ENCODE measurements around the gene NCOA3.
"Not testable (repeated sequence)": the region's sequence is repeated elsewhere in the genome, so short reads cannot be mapped to it uniquely, and the experiment has no call there.

The NCOA3 gene

DNA sequence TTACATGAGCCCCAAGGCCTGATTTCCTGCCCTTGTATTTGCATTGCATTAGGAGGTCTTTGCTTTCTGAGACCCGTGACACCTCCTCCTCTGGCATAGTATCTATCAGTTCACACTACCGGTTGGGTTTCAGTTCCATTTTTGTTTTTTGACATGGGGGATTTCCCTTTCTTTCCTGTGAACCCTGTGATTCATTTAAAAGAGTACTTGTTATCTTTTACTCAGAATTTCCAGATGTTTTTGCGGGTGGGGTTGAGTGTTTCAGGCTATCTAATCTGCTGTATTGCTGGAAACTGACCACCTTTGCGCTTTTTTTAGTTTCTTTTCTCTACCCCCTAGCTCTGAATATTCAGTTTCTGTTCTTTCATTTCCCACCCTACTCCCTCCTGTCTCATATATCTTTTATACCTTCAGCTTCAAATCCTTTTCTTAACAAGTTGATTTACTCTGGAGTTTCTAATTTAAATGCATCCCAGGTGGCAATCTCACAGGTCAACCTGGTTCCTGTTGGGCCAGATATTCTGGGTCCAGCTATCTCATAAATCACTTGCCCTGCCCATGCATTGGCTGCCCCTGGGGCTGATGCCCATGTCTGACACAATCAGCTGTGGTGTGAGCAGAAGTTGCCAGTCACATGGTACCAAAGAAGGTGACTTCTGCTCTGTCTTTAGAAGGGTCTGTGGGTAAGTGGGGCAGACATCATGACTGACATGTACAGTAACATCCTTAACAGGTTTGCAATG is 14.3 kb upstream of the NCOA3 start:
- Mint-ChIP-seq H3K9me3 (no peaks in the 10 kb centered on the region), H3K27me3 (no peaks in the 10 kb centered on the region), H3K27ac (peak overlapping the region; percentile 98 to 99), H3K4me1 (peaks cover 68% of the 10 kb centered on the region), H3K4me3 (peak overlapping the region; percentile 70 to 73)
- ATAC-seq (peak; percentile 91), DNase-seq (peak; percentile 73 to 77)

- DNase-seq = peak; percentile 22 to 43
- no peak overlapping the region for H3K4me3 Mint-ChIP-seq
- no peaks in the 10 kb centered on the region for H3K27me3 Mint-ChIP-seq
- H3K27ac Mint-ChIP-seq = peak overlapping the region; percentile 85 to 89
- H3K4me1 Mint-ChIP-seq = peaks cover 89% of the 10 kb centered on the region
- no peak for ATAC-seq
- no peaks in the 10 kb centered on the region for H3K9me3 Mint-ChIP-seq
Observed at GRCh38 chr20:47489448-47489872, 12.2 kb upstream of the NCOA3 start.

- Mint-ChIP-seq H3K9me3 (no peaks in the 10 kb centered on the region), H3K27ac (no peak overlapping the region), H3K27me3 (no peaks in the 10 kb centered on the region), H3K4me3 (no peak overlapping the region), H3K4me1 (peaks cover 79% of the 10 kb centered on the region)
- no peak for ATAC-seq
- no peak for DNase-seq
Observed at GRCh38 chr20:47490795-47491194, 10.9 kb upstream of the NCOA3 start.

GRCh38 chr20:47492284-47492683 is 9.4 kb upstream of the NCOA3 start:
- ATAC-seq = no peak
- Mint-ChIP-seq H3K27ac (no peak overlapping the region), H3K4me1 (peaks cover 72% of the 10 kb centered on the region), H3K27me3 (no peaks in the 10 kb centered on the region), H3K4me3 (no peak overlapping the region), H3K9me3 (peaks cover 0 to 3% of the 10 kb centered on the region in 2 donors)
- no peak for DNase-seq

GRCh38 chr20:47493175-47493962 is 8.3 kb upstream of the NCOA3 start:
- peaks cover 73% of the 10 kb centered on the region for H3K4me1 Mint-ChIP-seq
- peak overlapping the region; percentile 49 to 54 for H3K4me3 Mint-ChIP-seq
- no peaks in the 10 kb centered on the region for H3K27me3 Mint-ChIP-seq
- peaks cover 0 to 3% of the 10 kb centered on the region in 2 donors for H3K9me3 Mint-ChIP-seq
- H3K27ac Mint-ChIP-seq = peak overlapping the region; percentile 2 to 19
- DNase-seq = peak in 1 of 2 donors; percentile 40
- ATAC-seq = peak; percentile 69

- DNase-seq (no peak), ATAC-seq (no peak)
- H3K9me3 Mint-ChIP-seq = peaks cover 0 to 3% of the 10 kb centered on the region in 2 donors
- H3K4me3 Mint-ChIP-seq = peak overlapping the region; percentile 40 to 54
- peaks cover 74% of the 10 kb centered on the region for H3K4me1 Mint-ChIP-seq
- H3K27ac Mint-ChIP-seq = peak overlapping the region in 1 of 2 donors; percentile 74
- H3K27me3 Mint-ChIP-seq = no peaks in the 10 kb centered on the region
Observed at GRCh38 chr20:47493963-47494293, 7.8 kb upstream of the NCOA3 start.

DNA sequence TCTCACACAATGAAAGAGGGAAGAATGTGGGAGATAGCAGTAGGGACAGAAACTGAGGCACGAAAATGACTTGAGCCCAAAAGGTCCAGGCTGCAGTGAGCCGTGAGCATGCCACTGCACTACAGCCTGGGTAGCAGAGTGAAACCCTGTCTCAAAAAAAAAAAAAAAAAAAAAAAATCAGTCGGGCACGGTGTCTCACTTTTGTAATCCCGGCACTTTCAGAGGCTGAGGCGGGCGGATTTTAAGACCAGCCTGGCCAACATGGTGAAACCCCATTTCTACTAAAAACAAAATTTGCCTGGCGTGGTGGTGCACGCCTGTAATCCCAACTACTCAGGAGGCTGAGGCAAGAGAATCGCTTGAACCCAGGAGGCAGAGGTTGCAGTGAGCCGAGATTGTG is 7.1 kb upstream of the NCOA3 start:
- not testable (repeated sequence) for ATAC-seq, H3K4me3 Mint-ChIP-seq, H3K27ac Mint-ChIP-seq, H3K9me3 Mint-ChIP-seq, H3K27me3 Mint-ChIP-seq, DNase-seq
- peaks cover 68% of the 10 kb centered on the region for H3K4me1 Mint-ChIP-seq

- Mint-ChIP-seq H3K27ac (no peak overlapping the region), H3K4me1 (peaks cover 68% of the 10 kb centered on the region), H3K4me3 (no peak overlapping the region), H3K9me3 (peaks cover 0 to 3% of the 10 kb centered on the region in 2 donors), H3K27me3 (no peaks in the 10 kb centered on the region)
- ATAC-seq (no peak), DNase-seq (no peak)
Observed at GRCh38 chr20:47496118-47496517, 5.6 kb upstream of the NCOA3 start.

- Mint-ChIP-seq H3K4me1 (peaks cover 50% of the 10 kb centered on the region), H3K27ac (no peak overlapping the region), H3K9me3 (peaks cover 0 to 3% of the 10 kb centered on the region in 2 donors), H3K27me3 (no peaks in the 10 kb centered on the region), H3K4me3 (peak overlapping the region in 1 of 2 donors; percentile 69)
- DNase-seq = no peak
- ATAC-seq = no peak
Observed at GRCh38 chr20:47498606-47499005, 3.1 kb upstream of the NCOA3 start.

DNA sequence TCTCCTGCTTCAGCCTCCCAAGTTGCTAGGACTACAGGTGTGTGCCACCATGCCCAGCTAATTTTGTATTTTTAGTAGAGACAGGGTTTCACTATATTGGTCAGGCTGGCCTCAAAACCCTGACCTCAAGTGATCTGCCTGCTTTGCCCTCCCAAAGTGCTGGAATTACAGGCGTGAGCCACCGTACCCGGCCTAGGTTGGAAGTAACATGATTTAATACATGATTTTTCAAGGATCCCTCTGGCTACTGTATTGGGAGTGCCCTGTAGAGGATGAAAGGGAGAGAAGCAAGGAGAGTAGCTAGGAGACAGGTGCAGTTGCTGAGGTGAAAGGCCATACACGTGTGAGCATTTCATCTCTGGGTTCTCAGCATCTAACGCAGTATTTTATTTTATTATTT is 2.6 kb upstream of the NCOA3 start:
- DNase-seq = no peak
- H3K27ac Mint-ChIP-seq = no peak overlapping the region
- no peak overlapping the region for H3K4me3 Mint-ChIP-seq
- H3K9me3 Mint-ChIP-seq = peaks cover 0 to 3% of the 10 kb centered on the region in 2 donors
- H3K27me3 Mint-ChIP-seq = no peaks in the 10 kb centered on the region
- H3K4me1 Mint-ChIP-seq = peaks cover 50% of the 10 kb centered on the region
- ATAC-seq = no peak

GRCh38 chr20:47500082-47500481 is 1.6 kb upstream of the NCOA3 start:
- Mint-ChIP-seq H3K27ac (peak overlapping the region in 1 of 2 donors; percentile 43), H3K4me1 (peaks cover 49% of the 10 kb centered on the region), H3K4me3 (peak overlapping the region; percentile 85 to 97)
- not testable (repeated sequence) for H3K9me3 Mint-ChIP-seq, DNase-seq, H3K27me3 Mint-ChIP-seq, ATAC-seq

GRCh38 chr20:47500554-47500953 is 1.1 kb upstream of the NCOA3 start:
- DNase-seq (no peak), ATAC-seq (no peak)
- peaks cover 0 to 3% of the 10 kb centered on the region in 2 donors for H3K9me3 Mint-ChIP-seq
- H3K4me1 Mint-ChIP-seq = peaks cover 54% of the 10 kb centered on the region
- H3K27me3 Mint-ChIP-seq = no peaks in the 10 kb centered on the region
- H3K27ac Mint-ChIP-seq = peak overlapping the region in 1 of 2 donors; percentile 43
- H3K4me3 Mint-ChIP-seq = peak overlapping the region; percentile 85 to 97

- Mint-ChIP-seq H3K9me3 (peaks cover 0 to under 1% of the 10 kb centered on the region in 2 donors), H3K27me3 (no peaks in the 10 kb centered on the region), H3K4me3 (peak overlapping the region; percentile 85 to 97), H3K4me1 (peaks cover 56% of the 10 kb centered on the region), H3K27ac (peak overlapping the region; percentile 98 to 99)
- DNase-seq (peak in 1 of 2 donors; percentile 16), ATAC-seq (no peak)
Observed at GRCh38 chr20:47501116-47501481, 588 bp upstream of the NCOA3 start.

DNA sequence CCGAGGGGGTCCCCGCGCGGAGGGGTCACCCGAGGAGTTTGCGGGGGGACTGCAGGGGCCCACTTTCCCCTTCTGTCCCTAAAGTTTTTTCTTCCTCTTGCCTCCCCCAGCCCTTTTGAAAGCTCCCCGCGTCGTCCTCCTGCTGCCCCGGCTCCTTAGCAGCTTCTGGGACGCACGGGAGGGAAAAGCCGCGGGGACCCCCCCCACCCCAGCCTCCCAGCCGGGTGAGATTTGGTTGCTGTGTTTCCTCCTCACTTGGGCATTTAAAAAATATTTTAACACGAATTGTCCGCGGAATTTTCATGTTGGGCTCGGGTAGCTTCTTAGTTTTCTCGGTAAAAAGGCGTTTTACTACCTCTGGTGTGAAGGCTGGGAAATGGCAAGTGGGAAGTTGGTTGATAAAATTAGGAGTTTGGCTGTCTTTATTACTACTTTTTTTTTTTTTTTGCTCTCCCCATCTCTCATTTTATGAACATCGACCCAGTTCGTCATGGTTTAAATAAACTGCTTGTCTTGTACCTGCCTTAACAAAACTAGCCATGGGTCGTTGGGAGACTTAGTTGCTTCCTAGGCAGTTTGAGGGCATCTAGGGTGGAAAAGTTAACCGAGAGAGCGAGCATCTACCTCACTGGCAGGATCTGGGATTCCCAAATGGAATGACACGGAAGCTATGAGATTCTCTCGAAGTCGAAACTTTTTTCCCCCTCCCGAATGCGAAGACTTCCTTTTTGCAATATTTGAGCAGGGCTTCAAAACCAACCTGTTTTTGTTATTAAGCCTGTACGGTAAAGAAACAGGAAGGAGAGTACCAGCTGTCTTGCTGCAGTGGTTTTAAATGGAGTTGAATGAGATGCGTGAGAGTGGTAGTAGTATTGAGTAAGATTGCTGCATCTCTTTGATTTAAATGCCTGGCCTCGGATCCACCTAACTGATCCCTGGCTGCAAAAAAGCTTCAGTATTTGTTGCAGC is 868 bp downstream of the NCOA3 start:
- peak overlapping the region; percentile 98 to 99 for H3K27ac Mint-ChIP-seq
- no peaks in the 10 kb centered on the region for H3K9me3 Mint-ChIP-seq
- DNase-seq = peak; percentile 23 to 27
- peaks cover 64% of the 10 kb centered on the region for H3K4me1 Mint-ChIP-seq
- ATAC-seq = peak; percentile 37
- H3K4me3 Mint-ChIP-seq = peak overlapping the region; percentile 85 to 97
- no peaks in the 10 kb centered on the region for H3K27me3 Mint-ChIP-seq

DNA sequence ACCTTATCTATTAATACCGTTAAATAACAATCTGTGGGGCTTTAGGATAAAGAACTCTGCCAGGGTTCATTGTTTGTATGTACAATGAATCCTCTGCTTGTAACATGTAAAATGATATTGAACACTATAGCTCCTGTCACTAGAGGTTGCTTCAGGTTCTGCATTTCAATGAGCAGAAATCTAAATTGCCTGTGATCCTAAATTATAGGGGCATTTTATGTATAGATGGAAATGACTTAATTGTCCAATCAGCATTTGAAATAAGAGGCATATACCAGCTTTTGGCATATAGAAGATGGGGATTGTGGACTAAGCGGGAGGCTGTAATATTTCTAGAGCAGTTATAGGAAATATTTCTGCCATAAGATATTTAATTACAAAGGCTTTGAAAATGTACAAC is 2.0 kb downstream of the NCOA3 start:
- Mint-ChIP-seq H3K4me3 (peak overlapping the region; percentile 85 to 97), H3K27me3 (no peaks in the 10 kb centered on the region), H3K4me1 (peaks cover 62% of the 10 kb centered on the region), H3K9me3 (no peaks in the 10 kb centered on the region), H3K27ac (peak overlapping the region; percentile 31 to 87)
- ATAC-seq = no peak
- no peak for DNase-seq
